WTC11 (cell line): ENCODE data around the gene SMARCA2. TPM values are rescaled to one million over a fixed set of nuclear protein-coding genes. Genes with fewer than 3 reads are reported as not detected.

Experiments used
- ATAC-seq: fragments of 200-7000 bp; cut with Tn5 transposase; 2 replicates; pipeline ENCODE4 v1.10.0; 2021; ENCODE audit warnings: mild to moderate bottlenecking, moderate library complexity
- CTCF ChIA-PET: fragments of 300-600 bp; sonication (Branson Sonifier 250); formaldehyde crosslinking; loops from one replicate; lab custom pipeline; 2021; ENCODE audit warnings: antibody characterized with exemption; lab: Charles Lee
- POLR2A ChIA-PET: fragments of 350-600 bp; sonication (Branson Sonifier 250); formaldehyde crosslinking; loops from one replicate; lab custom pipeline; 2021; ENCODE audit warnings: antibody characterized with exemption; lab: Charles Lee
- DNase-seq: peaks from one replicate; pipeline ENCODE4 v3.0.0; 2021; ENCODE audit warnings: low spot score
- H3K27ac Mint-ChIP-seq: 2 replicates; pipeline ENCODE4 v1.8.0; 2021; ENCODE audit warnings: mixed read lengths
- H3K27me3 Mint-ChIP-seq: 2 replicates; pipeline ENCODE4 v1.8.0; 2021; ENCODE audit warnings: low read depth, mild to moderate bottlenecking, moderate library complexity, mixed read lengths
- H3K36me3 Mint-ChIP-seq: 2 replicates; pipeline ENCODE4 v1.8.0; 2021; ENCODE audit warnings: mixed read lengths
- H3K4me1 Mint-ChIP-seq: 2 replicates; pipeline ENCODE4 v1.8.0; 2022; ENCODE audit warnings: mixed read lengths
- H3K4me3 Mint-ChIP-seq: 2 replicates; pipeline ENCODE4 v1.8.0; 2021; ENCODE audit warnings: mild to moderate bottlenecking, moderate library complexity, mixed read lengths
- H3K9me3 Mint-ChIP-seq: 2 replicates; pipeline ENCODE4 v1.8.0; 2021; ENCODE audit warnings: mixed read lengths
- AFF4 ChIP-seq: sonication (generic); formaldehyde crosslinking; IDR thresholded peaks from 2 replicates; pipeline ENCODE4 v1.8.1; 2023; ENCODE audit warnings: mild to moderate bottlenecking, missing genetic modification reagents, borderline replicate concordance
- ATF2 ChIP-seq: sonication (generic); formaldehyde crosslinking; IDR thresholded peaks from 2 replicates; pipeline ENCODE4 v1.8.1; 2022; ENCODE audit warnings: low read depth, missing genetic modification reagents, borderline replicate concordance
- CREM ChIP-seq: sonication (generic); formaldehyde crosslinking; IDR thresholded peaks from 2 replicates; pipeline ENCODE4 v1.8.1; 2022; ENCODE audit warnings: mild to moderate bottlenecking, missing genetic modification reagents, moderate library complexity
- ESRRA ChIP-seq: sonication (generic); formaldehyde crosslinking; IDR thresholded peaks from 2 replicates; pipeline ENCODE4 v1.8.1; 2022; ENCODE audit warnings: mild to moderate bottlenecking, missing genetic modification reagents, borderline replicate concordance
- FOXP4 ChIP-seq: sonication (generic); formaldehyde crosslinking; IDR thresholded peaks from 2 replicates; pipeline ENCODE4 v1.8.0; 2022; ENCODE audit warnings: mild to moderate bottlenecking, missing genetic modification reagents
- GTF2I ChIP-seq: fragments of 250-450 bp; sonication (Bioruptor Pico); conservative IDR thresholded peaks from 2 replicates; pipeline ENCODE4 v1.4.0; 2021; ENCODE audit warnings: mild to moderate bottlenecking
- IRF2 ChIP-seq: sonication (generic); formaldehyde crosslinking; IDR thresholded peaks from 2 replicates; pipeline ENCODE4 v1.8.0; 2022; ENCODE audit warnings: low read depth, missing genetic modification reagents, borderline replicate concordance
- JUN ChIP-seq: sonication (generic); formaldehyde crosslinking; IDR thresholded peaks from 2 replicates; pipeline ENCODE4 v1.8.0; 2023; ENCODE audit warnings: mild to moderate bottlenecking, missing genetic modification reagents
- KAT7 ChIP-seq: sonication (generic); formaldehyde crosslinking; IDR thresholded peaks from 2 replicates; pipeline ENCODE4 v1.8.1; 2023; ENCODE audit warnings: missing genetic modification reagents, mild to moderate bottlenecking, borderline replicate concordance
- MAX ChIP-seq: sonication (generic); formaldehyde crosslinking; IDR thresholded peaks from 2 replicates; pipeline ENCODE4 v1.8.0; 2022; ENCODE audit warnings: mild to moderate bottlenecking, missing genetic modification reagents
- MLX ChIP-seq: sonication (generic); formaldehyde crosslinking; IDR thresholded peaks from 2 replicates; pipeline ENCODE4 v1.8.1; 2023; ENCODE audit warnings: mild to moderate bottlenecking, missing genetic modification reagents, moderate library complexity
- MYBL2 ChIP-seq: sonication (generic); formaldehyde crosslinking; IDR thresholded peaks from 2 replicates; pipeline ENCODE4 v1.8.1; 2023; ENCODE audit warnings: mild to moderate bottlenecking, moderate library complexity, missing genetic modification reagents
- NR1H2 ChIP-seq: sonication (generic); formaldehyde crosslinking; IDR thresholded peaks from 2 replicates; pipeline ENCODE4 v1.9.0; 2021; ENCODE audit warnings: mild to moderate bottlenecking, moderate library complexity, missing genetic modification reagents
- OVOL2 ChIP-seq: fragments of 250-450 bp; sonication (Bioruptor Pico); IDR thresholded peaks from 2 replicates; pipeline ENCODE4 v1.9.0; 2021; ENCODE audit warnings: mild to moderate bottlenecking, borderline replicate concordance
- SMAD4 ChIP-seq: sonication (generic); formaldehyde crosslinking; IDR thresholded peaks from 2 replicates; pipeline ENCODE4 v1.8.0; 2022; ENCODE audit warnings: mild to moderate bottlenecking, missing genetic modification reagents
- ZNF425 ChIP-seq: fragments of 250-450 bp; sonication (Bioruptor Pico); conservative IDR thresholded peaks from 2 replicates; pipeline ENCODE4 v1.9.0; 2021; ENCODE audit warnings: mild to moderate bottlenecking
- total RNA-seq: library from RNA; stranded (reverse); gene quantifications from 3 replicates; pipeline ENCODE4 v1.2.3, GENCODE V29; 2021

The SMARCA2 gene
- total RNA-seq, 1 experiment from 2014 or later, result 20.3 TPM

GRCh38 chr9:1972672-1973071 lies 42.5 kb upstream of the SMARCA2 start (continued):
- no peak for TF ChIP-seq FOXP4
- TF ChIP-seq JUN (CRISPR knock-in tag), result no peak
- TF ChIP-seq SMAD4 (CRISPR knock-in tag), result no peak
- no peak for TF ChIP-seq CREM
- no peak for TF ChIP-seq ATF2 (CRISPR knock-in tag)
- no peak for TF ChIP-seq ESRRA
- TF ChIP-seq KAT7 (CRISPR knock-in tag), result no peak
- no peak for TF ChIP-seq OVOL2 (CRISPR knock-in tag)
- TF ChIP-seq ZNF425 (CRISPR knock-in tag), result no peak
- no peak for TF ChIP-seq MYBL2 (CRISPR knock-in tag)

- H3K36me3 Mint-ChIP-seq, result peaks cover 16% of the 10 kb centered on the region
- H3K27ac Mint-ChIP-seq, result no peak overlapping the region
- H3K4me1 Mint-ChIP-seq, result no peaks in the 10 kb centered on the region
- H3K9me3 Mint-ChIP-seq, result peaks cover 17% of the 10 kb centered on the region
- no peak for TF ChIP-seq NR1H2 (CRISPR knock-in tag)
- H3K4me3 Mint-ChIP-seq, result no peak overlapping the region
- ChIA-PET CTCF (no interaction called here), POLR2A (no interaction called here)
- 0 out of 2 replicates have a peak, but pooled peaks cover 3% of the 10 kb centered on the region for H3K27me3 Mint-ChIP-seq
- DNase-seq (no peak), ATAC-seq (no peak)
These were observed 38.1 kb upstream of the SMARCA2 start for GRCh38 chr9:1977026-1977425.

- ATAC-seq (no peak), DNase-seq (no peak)
- Mint-ChIP-seq H3K36me3 (no peaks in the 10 kb centered on the region), H3K4me3 (no peak overlapping the region), H3K4me1 (peaks cover 4% of the 10 kb centered on the region), H3K27me3 (0 out of 2 replicates have a peak, but pooled peaks cover 3% of the 10 kb centered on the region), H3K9me3 (no peaks in the 10 kb centered on the region), H3K27ac (no peak overlapping the region)
- TF ChIP-seq IRF2, result no peak
- ChIA-PET CTCF (interaction anchor here (1.4 kb wide), 1 partner anchor 137 kb away, joined by 3 read pairs; no protein-coding TSS in a partner anchor), POLR2A (no interaction called here)
These were observed 36.2 kb upstream of the SMARCA2 start for GRCh38 chr9:1978941-1979340.

- Mint-ChIP-seq H3K36me3 (no peaks in the 10 kb centered on the region), H3K4me3 (no peak overlapping the region), H3K4me1 (peaks cover 4% of the 10 kb centered on the region), H3K9me3 (no peaks in the 10 kb centered on the region), H3K27ac (no peak overlapping the region), H3K27me3 (0 out of 2 replicates have a peak, but pooled peaks cover 3% of the 10 kb centered on the region)
- no peak for DNase-seq
- ChIA-PET CTCF (interaction anchor here (1.4 kb wide), 1 partner anchor 137 kb away, joined by 3 read pairs; no protein-coding TSS in a partner anchor), POLR2A (no interaction called here)
- TF ChIP-seq GTF2I (no peak), MAX (no peak), MLX (CRISPR knock-in tag) (no peak), AFF4 (CRISPR knock-in tag) (no peak)
- ATAC-seq, result no peak
These were observed 35.3 kb upstream of the SMARCA2 start for GRCh38 chr9:1979741-1980367.
